H9 (cell line): ENCODE measurements around the gene TRERF1. TPM values are rescaled to one million over a fixed set of nuclear protein-coding genes. Genes with fewer than 3 reads are reported as not detected.

Source experiments
- DNase-seq: peaks from one replicate; pipeline ENCODE4 v3.0.0-alpha.2; 2017
- H2AFZ ChIP-seq: one replicate; pipeline ENCODE4 v1.6.1; 2013; ENCODE audit warnings: mild to moderate bottlenecking, low read length, control low read depth, moderate library complexity
- H2AK5ac ChIP-seq: 2 replicates; pipeline ENCODE4 v1.6.1; 2013; ENCODE audit warnings: low read length, control low read depth, mixed read lengths; ENCODE audit not compliant: insufficient read length
- H2BK120ac ChIP-seq: one replicate; pipeline ENCODE4 v1.6.1; 2013; ENCODE audit warnings: low read depth, mild to moderate bottlenecking, low read length, control low read depth, inconsistent platforms; ENCODE audit not compliant: poor library complexity, severe bottlenecking
- H2BK12ac ChIP-seq: 2 replicates; pipeline ENCODE4 v1.6.1; 2013; ENCODE audit warnings: low read length, control low read depth, mixed read lengths, low read depth; ENCODE audit not compliant: insufficient read length
- H2BK15ac ChIP-seq: 2 replicates; pipeline ENCODE4 v1.6.1; 2013; ENCODE audit warnings: low read depth, low read length, control low read depth
- H2BK20ac ChIP-seq: one replicate; pipeline ENCODE4 v1.6.1; 2013; ENCODE audit warnings: low read depth, mild to moderate bottlenecking, low read length, control low read depth, inconsistent platforms; ENCODE audit not compliant: poor library complexity, severe bottlenecking
- H2BK5ac ChIP-seq: 2 replicates; pipeline ENCODE4 v1.6.1; 2013; ENCODE audit warnings: low read length, control low read depth, mixed read lengths; ENCODE audit not compliant: insufficient read length
- H3K14ac ChIP-seq: 2 replicates; pipeline ENCODE4 v1.6.1; 2013; ENCODE audit warnings: low read length, control low read depth; ENCODE audit not compliant: insufficient read depth
- H3K18ac ChIP-seq: 2 replicates; pipeline ENCODE4 v1.6.1; 2013; ENCODE audit warnings: low read depth, mild to moderate bottlenecking, mixed read lengths, low read length, control low read depth; ENCODE audit not compliant: insufficient read length
- H3K23ac ChIP-seq: 2 replicates; pipeline ENCODE4 v1.6.1; 2013; ENCODE audit warnings: low read length, control low read depth, mixed read lengths, low read depth; ENCODE audit not compliant: insufficient read length
- H3K23me2 ChIP-seq: 2 replicates; pipeline ENCODE4 v1.6.1; 2013; ENCODE audit warnings: low read depth, mild to moderate bottlenecking, mixed read lengths, low read length, control low read depth; ENCODE audit not compliant: insufficient read length, poor library complexity, severe bottlenecking
- H3K27ac ChIP-seq: 2 replicates; pipeline ENCODE4 v1.5.1; 2013; ENCODE audit warnings: low read length, control low read depth, mixed read lengths, low read depth; ENCODE audit not compliant: insufficient read length
- H3K27me3 ChIP-seq: 2 replicates; pipeline ENCODE4 v1.6.1; 2013; ENCODE audit warnings: low read length, control low read depth, inconsistent platforms; ENCODE audit not compliant: insufficient read depth
- H3K4ac ChIP-seq: 2 replicates; pipeline ENCODE4 v1.6.1; 2013; ENCODE audit warnings: low read depth, mild to moderate bottlenecking, control low read depth, inconsistent platforms, low read length, moderate library complexity
- H3K4me1 ChIP-seq: 2 replicates; pipeline ENCODE4 v1.6.1; 2013; ENCODE audit warnings: low read length, control low read depth, inconsistent platforms; ENCODE audit not compliant: insufficient read depth
- H3K4me2 ChIP-seq: 2 replicates; pipeline ENCODE4 v1.6.1; 2013; ENCODE audit warnings: low read length, control low read depth, mixed read lengths; ENCODE audit not compliant: insufficient read length, insufficient read depth
- H3K56ac ChIP-seq: 2 replicates; pipeline ENCODE4 v1.6.1; 2013; ENCODE audit warnings: low read depth, mild to moderate bottlenecking, mixed read lengths, low read length, control low read depth; ENCODE audit not compliant: insufficient read length
- H3K79me1 ChIP-seq: 2 replicates; pipeline ENCODE4 v1.6.1; 2013; ENCODE audit warnings: low read depth, mild to moderate bottlenecking, moderate library complexity, low read length, control low read depth, inconsistent platforms; ENCODE audit not compliant: insufficient read depth, poor library complexity, severe bottlenecking
- H3K79me2 ChIP-seq: 2 replicates; pipeline ENCODE4 v1.6.1; 2013; ENCODE audit warnings: low read length, control low read depth, inconsistent platforms; ENCODE audit not compliant: insufficient read depth
- H3K9ac ChIP-seq: 2 replicates; pipeline ENCODE4 v1.6.1; 2013; ENCODE audit warnings: low read length, control low read depth, mixed read lengths; ENCODE audit not compliant: insufficient read length; ENCODE audit errors: extremely low read depth
- H3K9me3 ChIP-seq: one replicate; pipeline ENCODE4 v1.6.1; 2013; ENCODE audit warnings: low read depth, low read length, inconsistent platforms; ENCODE audit not compliant: control insufficient read depth
- H3T11ph ChIP-seq: one replicate; pipeline ENCODE4 v1.6.1; 2013; ENCODE audit warnings: mild to moderate bottlenecking, low read length, control low read depth, inconsistent platforms
- H4K20me1 ChIP-seq: one replicate; pipeline ENCODE4 v1.6.1; 2013; ENCODE audit not compliant: control insufficient read depth, insufficient read length, insufficient read depth
- H4K5ac ChIP-seq: 2 replicates; pipeline ENCODE4 v1.6.1; 2013; ENCODE audit warnings: low read depth, mild to moderate bottlenecking, mixed read lengths, low read length, control low read depth; ENCODE audit not compliant: insufficient read length
- H4K8ac ChIP-seq: replicated peaks from 2 replicates; pipeline ENCODE4 v1.6.1; 2013; ENCODE audit warnings: low read length, control low read depth, mixed read lengths, low read depth; ENCODE audit not compliant: insufficient read length
- H4K91ac ChIP-seq: 2 replicates; pipeline ENCODE4 v1.6.1; 2013; ENCODE audit warnings: low read depth, mild to moderate bottlenecking, moderate library complexity, mixed read lengths, low read length, control low read depth; ENCODE audit not compliant: insufficient read length
- H3K27ac Mint-ChIP-seq, 3 experiments: 2 replicates in 2 of 3; 3 replicates in 1 of 3; pipeline ENCODE4 v1.8.0; 2020 to 2021; ENCODE audit warnings: mixed read lengths in 3 of 3, mild to moderate bottlenecking in 1 of 3, moderate library complexity in 1 of 3
- H3K27me3 Mint-ChIP-seq: 2 replicates; pipeline ENCODE4 v1.8.0; 2021; ENCODE audit warnings: low read depth, mild to moderate bottlenecking, moderate library complexity, mixed read lengths
- H3K36me3 Mint-ChIP-seq, 3 experiments: 2 replicates in 2 of 3; 3 replicates in 1 of 3; pipeline ENCODE4 v1.8.0; 2020 to 2021; ENCODE audit warnings: low read depth in 3 of 3, mixed read lengths in 3 of 3; ENCODE audit not compliant: insufficient read depth in 1 of 3
- H3K4me1 Mint-ChIP-seq, 2 experiments: 2 replicates each; pipeline ENCODE4 v1.8.0; 2020; ENCODE audit warnings: mixed read lengths in 2 of 2
- H3K4me3 Mint-ChIP-seq, 2 experiments: 2 replicates in 1 of 2; 3 replicates in 1 of 2; pipeline ENCODE4 v1.8.0; 2020 to 2021; ENCODE audit warnings: mild to moderate bottlenecking in 2 of 2, mixed read lengths in 2 of 2, moderate library complexity in 1 of 2
- H3K9me3 Mint-ChIP-seq, 2 experiments: 2 replicates in 1 of 2; 3 replicates in 1 of 2; pipeline ENCODE4 v1.8.0; 2020; ENCODE audit warnings: mild to moderate bottlenecking in 2 of 2, mixed read lengths in 2 of 2, moderate library complexity in 1 of 2
- CTCF ChIP-seq: fragments of 200-600 bp; sonication (generic); conservative IDR thresholded peaks from 3 replicates; pipeline ENCODE4 v1.8.0; 2021; ENCODE audit warnings: antibody characterized with exemption, mild to moderate bottlenecking
- WGBS: extraction: QIAGEN DNeasy Blood & Tissue Kit; methylation state at CpG from one replicate; pipeline ENCODE4 v1.1.7; 2013; ENCODE audit warnings: missing lambda C conversion rate, low lambda C conversion rate, mixed read lengths; ENCODE audit not compliant: insufficient read length; ENCODE audit errors: extremely low coverage; 5-methylcytosine and 5-hydroxymethylcytosine counted together
- total RNA-seq: library from RNA; stranded (reverse); gene quantifications from 2 replicates; pipeline ENCODE4 v1.2.1, GENCODE V29; 2021

TRERF1 gene
- total RNA-seq, 1 experiment from 2014 or later: 19.7 TPM

GRCh38 chr6:42184475-42184874 is 267.3 kb downstream of the TRERF1 start:
- H3K56ac ChIP-seq: no peak overlapping the region
- no peak overlapping the region for H3T11ph ChIP-seq
- no peaks in the 10 kb centered on the region for H3K79me1 ChIP-seq
- no peak overlapping the region for H2BK15ac ChIP-seq
- no peaks in the 10 kb centered on the region; the same call in 1 of the 2 replicates for H3K27me3 ChIP-seq
- no peak overlapping the region for H2BK12ac ChIP-seq
- H2AFZ ChIP-seq: no peak overlapping the region
- DNase-seq: no peak
- no peak overlapping the region for H2BK5ac ChIP-seq
- H3K23me2 ChIP-seq: no peaks in the 10 kb centered on the region
- no peak overlapping the region for H2BK20ac ChIP-seq
- H2AK5ac ChIP-seq: no peak overlapping the region
- no peaks in the 10 kb centered on the region for H3K9me3 Mint-ChIP-seq
- H3K23ac ChIP-seq: no peak overlapping the region
- WGBS: no CpG with 5 or more reads among the region's 4 CpGs
- H4K8ac ChIP-seq: no peak overlapping the region
- no peaks in the 10 kb centered on the region for H3K9me3 ChIP-seq
- no peak overlapping the region; a peak in 1 of 5 replicates for H3K4me3 Mint-ChIP-seq
- H3K4me2 ChIP-seq: no peak overlapping the region
- H2BK120ac ChIP-seq: no peak overlapping the region
- no peak overlapping the region for H3K27ac ChIP-seq
- no peak overlapping the region for H4K91ac ChIP-seq
- no peak overlapping the region for H3K18ac ChIP-seq
- no peak overlapping the region for H3K9ac ChIP-seq
- no peak overlapping the region; the same call in 1 of the 2 replicates for H3K14ac ChIP-seq
- TF ChIP-seq CTCF: no peak
- peaks cover 2% of the 10 kb centered on the region; the same call in 1 of the 2 replicates for H3K27me3 Mint-ChIP-seq
- no peak overlapping the region for H4K5ac ChIP-seq
- H3K36me3 Mint-ChIP-seq: peaks cover 6 to 15% (median 7%) of the 10 kb centered on the region in 3 experiments; a peak in 6 of 7 replicates
- peaks cover 37 to 56% of the 10 kb centered on the region in 2 experiments for H3K4me1 Mint-ChIP-seq
- H4K20me1 ChIP-seq: no peaks in the 10 kb centered on the region
- H3K79me2 ChIP-seq: no peaks in the 10 kb centered on the region
- H3K27ac Mint-ChIP-seq: peak overlapping the region in 1 of 3 experiments; percentile 89; a peak in 2 of 7 replicates
- peaks cover 6% of the 10 kb centered on the region; the same call in 1 of the 2 replicates for H3K4me1 ChIP-seq
- H3K4ac ChIP-seq: no peak overlapping the region
